MM.1S (cell line): ENCODE results near the gene SPEF1.

Experiments
- DNase-seq: peaks from one replicate; pipeline ENCODE4 v3.0.0-alpha.2; 2015
- H2AFZ ChIP-seq: fragments of 300-600 bp; sonication (generic); 2 replicates; pipeline ENCODE4 v1.6.0; 2016; ENCODE audit warnings: antibody characterized with exemption, low read length
- H3F3A ChIP-seq: fragments of 300-600 bp; sonication (generic); 2 replicates; pipeline ENCODE4 v1.6.1; 2016; ENCODE audit warnings: mild to moderate bottlenecking, antibody characterized with exemption, low read length, moderate library complexity, mixed read lengths; ENCODE audit not compliant: insufficient read depth
- H3K27ac ChIP-seq: fragments of 300-600 bp; sonication (generic); 2 replicates; pipeline ENCODE4 v1.5.1; 2016; ENCODE audit warnings: mild to moderate bottlenecking, low read length
- H3K27me3 ChIP-seq: fragments of 300-600 bp; sonication (generic); replicated peaks from 2 replicates; pipeline ENCODE4 v1.6.0; 2016; ENCODE audit warnings: low read length; ENCODE audit not compliant: insufficient read depth
- H3K36me3 ChIP-seq: fragments of 300-600 bp; sonication (generic); replicated peaks from 2 replicates; pipeline ENCODE4 v1.6.1; 2016; ENCODE audit warnings: mild to moderate bottlenecking, low read length, mixed read lengths; ENCODE audit not compliant: insufficient read depth
- H3K4me1 ChIP-seq: fragments of 300-600 bp; sonication (generic); 2 replicates; pipeline ENCODE4 v1.6.1; 2016; ENCODE audit warnings: low read length, mixed read lengths
- H3K4me2 ChIP-seq: fragments of 300-600 bp; sonication (generic); 2 replicates; pipeline ENCODE4 v1.6.0; 2016; ENCODE audit warnings: low read depth, low read length
- H3K4me3 ChIP-seq: fragments of 300-600 bp; sonication (generic); 2 replicates; pipeline ENCODE4 v1.5.1; 2016; ENCODE audit warnings: low read length, mixed read lengths
- H3K79me2 ChIP-seq: fragments of 300-600 bp; sonication (generic); 2 replicates; pipeline ENCODE4 v1.6.1; 2016; ENCODE audit warnings: mixed run types, low read length, mixed read lengths
- H3K9ac ChIP-seq: fragments of 300-600 bp; sonication (generic); 2 replicates; pipeline ENCODE4 v1.6.1; 2016; ENCODE audit warnings: low read length, mixed read lengths
- H3K9me2 ChIP-seq: fragments of 300-600 bp; sonication (generic); replicated peaks from 2 replicates; pipeline ENCODE4 v1.6.1; 2016; ENCODE audit warnings: mild to moderate bottlenecking, low read length, mixed read lengths; ENCODE audit not compliant: insufficient read depth
- H3K9me3 ChIP-seq: fragments of 300-600 bp; sonication (generic); replicated peaks from 2 replicates; pipeline ENCODE4 v1.6.1; 2016; ENCODE audit warnings: mild to moderate bottlenecking, low read length, mixed read lengths; ENCODE audit not compliant: insufficient read depth
- H4K20me1 ChIP-seq: fragments of 300-600 bp; sonication (generic); 2 replicates; pipeline ENCODE4 v1.6.1; 2016; ENCODE audit warnings: mild to moderate bottlenecking, low read length, moderate library complexity, mixed read lengths; ENCODE audit not compliant: insufficient read depth
- CTCF ChIP-seq: fragments of 300-600 bp; sonication (generic); IDR thresholded peaks from 2 replicates; pipeline ENCODE4 v1.5.1; 2016; ENCODE audit warnings: antibody characterized with exemption, low read length, mixed read lengths
- EZH2 ChIP-seq: fragments of 300-600 bp; sonication (generic); optimal IDR thresholded peaks from 2 replicates; pipeline ENCODE3; 2017; ENCODE audit warnings: low read depth, mild to moderate bottlenecking, antibody characterized with exemption, low read length, mixed read lengths
- EZH2phosphoT487 ChIP-seq: fragments of 300-600 bp; sonication (generic); IDR thresholded peaks from 2 replicates; pipeline ENCODE4 v1.6.1; 2018; ENCODE audit warnings: antibody characterized with exemption, low read length

The SPEF1 gene

GRCh38 chr20:3768342-3769130, 12.7 kb downstream of the SPEF1 start:
- H3K4me3 ChIP-seq, result peak overlapping the region; percentile 90
- no peaks in the 10 kb centered on the region for H4K20me1 ChIP-seq
- DNase-seq, result peak; percentile 70
- no peaks in the 10 kb centered on the region for H3K36me3 ChIP-seq
- H3F3A ChIP-seq, result peaks cover 11% of the 10 kb centered on the region
- H2AFZ ChIP-seq, result peak overlapping the region; percentile 85
- no peaks in the 10 kb centered on the region for H3K9me2 ChIP-seq
- H3K9ac ChIP-seq, result peak overlapping the region; percentile 88
- no peaks in the 10 kb centered on the region for H3K9me3 ChIP-seq
- peak overlapping the region; percentile 86 for H3K4me2 ChIP-seq
- peaks cover 18% of the 10 kb centered on the region for H3K79me2 ChIP-seq
- TF ChIP-seq EZH2phosphoT487 (no peak), EZH2 (no peak), CTCF (peak; percentile 61)
- peaks cover 15% of the 10 kb centered on the region for H3K4me1 ChIP-seq
- H3K27ac ChIP-seq, result peak overlapping the region; percentile 80
- H3K27me3 ChIP-seq, result no peaks in the 10 kb centered on the region

GRCh38 chr20:3767427-3768341, 13.6 kb downstream of the SPEF1 start, which contains the start of gene ADISSP:
ADISSP (minus strand) TSS chr20:3767753; CDS start chr20:3760100, 7,653 bp downstream.
- no peaks in the 10 kb centered on the region for H3K9me3 ChIP-seq
- H3K4me2 ChIP-seq, result peak within 1 kb of the TSS; percentile 87
- H4K20me1 ChIP-seq, result no peaks in the 10 kb centered on the region
- peaks cover 18% of the 10 kb centered on the region for H3K79me2 ChIP-seq
- DNase-seq, result peak; percentile 99
- peaks cover 11% of the 10 kb centered on the region for H3F3A ChIP-seq
- H3K9ac ChIP-seq, result peak within 1 kb of the TSS; percentile 88
- peak within 1 kb of the TSS; percentile 80 for H3K27ac ChIP-seq
- H2AFZ ChIP-seq, result peak within 1 kb of the TSS; percentile 91
- H3K36me3 ChIP-seq, result no peaks in the 10 kb centered on the region
- peak within 1 kb of the TSS; percentile 90 for H3K4me3 ChIP-seq
- no peak for TF ChIP-seq CTCF
- no peak for TF ChIP-seq EZH2
- TF ChIP-seq EZH2phosphoT487, result no peak
- no peaks in the 10 kb centered on the region for H3K27me3 ChIP-seq
- peaks cover 15% of the 10 kb centered on the region for H3K4me1 ChIP-seq
- no peaks in the 10 kb centered on the region for H3K9me2 ChIP-seq

DNA sequence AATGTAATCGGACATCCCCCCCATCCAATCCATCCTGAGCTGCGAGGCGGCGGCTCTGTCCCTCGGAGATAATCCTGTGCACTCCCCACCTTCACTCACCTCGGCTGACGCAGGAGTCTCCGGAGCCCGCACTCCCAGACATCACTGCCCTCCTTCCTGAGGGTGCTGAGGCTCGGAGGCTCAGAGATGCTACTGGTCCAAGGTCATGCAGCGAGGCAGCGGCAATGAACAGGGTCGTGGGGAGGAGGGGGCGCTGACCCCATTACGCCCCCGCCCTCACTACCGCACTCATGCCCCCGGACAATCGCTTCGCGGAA, 14.2 kb downstream of the SPEF1 start:
- no peak for DNase-seq
- no peaks in the 10 kb centered on the region for H3K27me3 ChIP-seq
- H3K36me3 ChIP-seq, result no peaks in the 10 kb centered on the region
- peaks cover 11% of the 10 kb centered on the region for H3F3A ChIP-seq
- peak overlapping the region; percentile 87 for H3K4me2 ChIP-seq
- no peaks in the 10 kb centered on the region for H3K9me2 ChIP-seq
- H2AFZ ChIP-seq, result peak overlapping the region; percentile 91
- H3K4me1 ChIP-seq, result peaks cover 15% of the 10 kb centered on the region
- H3K4me3 ChIP-seq, result peak overlapping the region; percentile 90
- peak overlapping the region; percentile 66 for H3K9ac ChIP-seq
- TF ChIP-seq EZH2 (no peak), EZH2phosphoT487 (no peak), CTCF (no peak)
- no peaks in the 10 kb centered on the region for H4K20me1 ChIP-seq
- no peak overlapping the region for H3K27ac ChIP-seq
- no peaks in the 10 kb centered on the region for H3K9me3 ChIP-seq
- peaks cover 18% of the 10 kb centered on the region for H3K79me2 ChIP-seq
